ENCODE data around the gene SLC25A33.
A peak's percentile ranks its signal among the peaks of the same experiment; 100 is the strongest.

Gene SLC25A33, protein sequence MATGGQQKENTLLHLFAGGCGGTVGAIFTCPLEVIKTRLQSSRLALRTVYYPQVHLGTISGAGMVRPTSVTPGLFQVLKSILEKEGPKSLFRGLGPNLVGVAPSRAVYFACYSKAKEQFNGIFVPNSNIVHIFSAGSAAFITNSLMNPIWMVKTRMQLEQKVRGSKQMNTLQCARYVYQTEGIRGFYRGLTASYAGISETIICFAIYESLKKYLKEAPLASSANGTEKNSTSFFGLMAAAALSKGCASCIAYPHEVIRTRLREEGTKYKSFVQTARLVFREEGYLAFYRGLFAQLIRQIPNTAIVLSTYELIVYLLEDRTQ

GRCh38 chr1:9539165-9539828, at the start of gene SLC25A33:
Gene SLC25A33 (plus strand): TSS chr1:9539465. CDS start chr1:9539692, 227 bp downstream.
- peak within 1 kb of the TSS; percentile 68 for H3K4me3 ChIP-seq (ENCODE audit: low read depth, low read length)
- peak; percentile 98 for DNase-seq (ENCODE audit: low read depth, low spot score)
- TF ChIP-seq CTCF (IDR thresholded peaks at IDR 0.05; ENCODE audit: low read depth, low read length), result no peak
- in situ Hi-C loops (cut with HindIII; ENCODE audit: low sequenced_read_pairs), result no loop called here

- in situ Hi-C loops (cut with HindIII; ENCODE audit: low sequenced_read_pairs), result no loop called here
- DNase-seq (ENCODE audit: low read depth, low spot score), result peak; percentile 78
- peak; percentile 88 for TF ChIP-seq CTCF (IDR thresholded peaks at IDR 0.05; ENCODE audit: low read depth, low read length)
- no peak overlapping the region for H3K4me3 ChIP-seq (ENCODE audit: low read depth, low read length)
Observed at GRCh38 chr1:9490605-9491339, 48.5 kb upstream of the SLC25A33 start.

GRCh38 chr1:9493326-9493725, 45.9 kb upstream of the SLC25A33 start:
- no peak for TF ChIP-seq CTCF (IDR thresholded peaks at IDR 0.05; ENCODE audit: low read depth, low read length)
- no peak for DNase-seq (ENCODE audit: low read depth, low spot score)
- no peak overlapping the region for H3K4me3 ChIP-seq (ENCODE audit: low read depth, low read length)
- in situ Hi-C loops (cut with HindIII; ENCODE audit: low sequenced_read_pairs), result no loop called here

- DNase-seq (ENCODE audit: low read depth, low spot score), result peak; percentile 38
- no peak overlapping the region for H3K4me3 ChIP-seq (ENCODE audit: low read depth, low read length)
- in situ Hi-C loops (cut with HindIII; ENCODE audit: low sequenced_read_pairs), result no loop called here
- peak; percentile 86 for TF ChIP-seq CTCF (IDR thresholded peaks at IDR 0.05; ENCODE audit: low read depth, low read length)
Observed at GRCh38 chr1:9494936-9495758, 44.1 kb upstream of the SLC25A33 start.

GRCh38 chr1:9495854-9496374, 43.4 kb upstream of the SLC25A33 start:
- TF ChIP-seq CTCF (IDR thresholded peaks at IDR 0.05; ENCODE audit: low read depth, low read length), result no peak
- no peak overlapping the region for H3K4me3 ChIP-seq (ENCODE audit: low read depth, low read length)
- in situ Hi-C loops (cut with HindIII; ENCODE audit: low sequenced_read_pairs), result no loop called here
- no peak for DNase-seq (ENCODE audit: low read depth, low spot score)

Data from astrocyte of the spinal cord (primary cell).